ENCODE data around the gene TOB1. TPM values are rescaled to one million over a fixed set of nuclear protein-coding genes. Genes with fewer than 3 reads are reported as not detected.
A peak's percentile ranks its signal among the peaks of the same experiment; 100 is the strongest.
"Not testable (repeated sequence)": the region's sequence is repeated elsewhere in the genome, so short reads cannot be mapped to it uniquely, and the experiment has no call there.

Gene TOB1
- total RNA-seq, 2 experiments from 2014 or later: 34.4 to 40.5 TPM

DNA sequence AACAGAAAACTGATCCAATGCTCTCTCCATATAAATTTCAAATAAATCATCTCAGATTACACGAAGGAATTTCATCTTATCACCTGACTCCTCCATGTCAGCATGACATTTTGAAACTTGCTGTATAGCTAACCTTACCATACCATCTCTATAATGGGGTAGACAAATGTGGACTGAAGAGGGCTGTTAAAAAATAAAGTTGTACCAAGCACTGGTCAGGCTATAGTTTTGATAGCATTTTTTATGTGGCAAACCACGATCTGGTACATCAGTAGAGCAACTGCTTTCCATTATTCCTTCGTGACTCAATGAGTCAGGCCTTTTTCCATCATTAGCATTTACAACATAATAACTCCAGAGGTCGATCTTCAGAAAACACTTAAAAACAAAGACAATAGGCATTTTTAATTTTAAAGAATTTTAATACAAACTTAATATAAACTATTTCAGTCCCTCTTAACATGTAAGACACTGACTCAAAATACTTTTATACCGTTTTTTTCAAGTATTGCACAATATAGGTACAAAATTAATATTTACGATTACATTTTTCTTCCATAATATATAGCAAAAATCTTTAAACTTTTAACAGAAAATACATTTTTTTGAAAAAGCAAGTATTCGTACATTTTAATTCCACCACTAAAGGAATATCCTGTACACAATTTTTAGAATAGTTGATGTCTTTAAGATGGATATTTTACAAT is 4.2 kb downstream of the TOB1 start:
- intact Hi-C loops (cut with micrococcal nuclease): loop anchor here (10.0 kb wide), 1 partner anchor 293 kb away; the partner anchor contains the start of gene NME1
- DNase-seq (no peak), ATAC-seq (no peak)
- ChIA-PET POLR2A (interaction anchor here (0.9 to 6.2 kb wide), 3 partner anchors 9 to 65 kb away, joined by 3 to 135 read pairs (median 52); no protein-coding TSS in a partner anchor), CTCF (interaction anchor here (1.2 to 10.2 kb wide), 9 partner anchors 11 to 291 kb away, joined by 3 to 116 read pairs (median 6); partner anchors contain the start of gene NME1)
- TF ChIP-seq, protein P1, sequence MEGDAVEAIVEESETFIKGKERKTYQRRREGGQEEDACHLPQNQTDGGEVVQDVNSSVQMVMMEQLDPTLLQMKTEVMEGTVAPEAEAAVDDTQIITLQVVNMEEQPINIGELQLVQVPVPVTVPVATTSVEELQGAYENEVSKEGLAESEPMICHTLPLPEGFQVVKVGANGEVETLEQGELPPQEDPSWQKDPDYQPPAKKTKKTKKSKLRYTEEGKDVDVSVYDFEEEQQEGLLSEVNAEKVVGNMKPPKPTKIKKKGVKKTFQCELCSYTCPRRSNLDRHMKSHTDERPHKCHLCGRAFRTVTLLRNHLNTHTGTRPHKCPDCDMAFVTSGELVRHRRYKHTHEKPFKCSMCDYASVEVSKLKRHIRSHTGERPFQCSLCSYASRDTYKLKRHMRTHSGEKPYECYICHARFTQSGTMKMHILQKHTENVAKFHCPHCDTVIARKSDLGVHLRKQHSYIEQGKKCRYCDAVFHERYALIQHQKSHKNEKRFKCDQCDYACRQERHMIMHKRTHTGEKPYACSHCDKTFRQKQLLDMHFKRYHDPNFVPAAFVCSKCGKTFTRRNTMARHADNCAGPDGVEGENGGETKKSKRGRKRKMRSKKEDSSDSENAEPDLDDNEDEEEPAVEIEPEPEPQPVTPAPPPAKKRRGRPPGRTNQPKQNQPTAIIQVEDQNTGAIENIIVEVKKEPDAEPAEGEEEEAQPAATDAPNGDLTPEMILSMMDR (IDR thresholded peaks at IDR 0.05): no peak
- H3K27me3 Mint-ChIP-seq: no peaks in the 10 kb centered on the region
- no peaks in the 10 kb centered on the region for H3K9me3 Mint-ChIP-seq
- no peak overlapping the region for H3K4me3 Mint-ChIP-seq
- peaks cover 26% of the 10 kb centered on the region for H3K4me1 Mint-ChIP-seq (ENCODE audit: low read depth)
- H3K36me3 Mint-ChIP-seq (ENCODE audit: low read depth): peaks cover 17% of the 10 kb centered on the region
- H3K27ac Mint-ChIP-seq: peak overlapping the region; percentile 76

DNA sequence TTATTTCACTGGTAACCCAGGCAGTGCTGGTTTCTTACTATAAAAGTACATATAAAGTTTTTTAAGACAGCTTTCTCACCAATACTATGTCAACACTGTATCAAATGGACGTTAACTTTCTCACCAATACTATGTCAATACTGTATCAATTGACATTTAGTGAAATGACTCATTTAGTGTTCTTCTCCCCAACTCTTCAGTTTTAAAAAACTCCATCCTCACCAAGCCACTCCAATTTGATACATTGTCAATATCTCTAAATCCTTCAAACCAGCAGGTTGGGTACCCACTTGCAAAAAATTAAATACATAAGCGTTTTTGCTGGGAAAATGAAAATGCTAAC is 4.8 kb downstream of the TOB1 start:
- DNase-seq (no peak), ATAC-seq (no peak)
- intact Hi-C loops (cut with micrococcal nuclease): loop anchor here (10.0 kb wide), 1 partner anchor 293 kb away; the partner anchor contains the start of gene NME1
- Mint-ChIP-seq H3K4me3 (no peak overlapping the region), H3K4me1 (ENCODE audit: low read depth) (peaks cover 26% of the 10 kb centered on the region), H3K27me3 (no peaks in the 10 kb centered on the region), H3K36me3 (ENCODE audit: low read depth) (peaks cover 17% of the 10 kb centered on the region), H3K9me3 (no peaks in the 10 kb centered on the region), H3K27ac (no peak overlapping the region)
- ChIA-PET CTCF (interaction anchor here (1.2 to 10.2 kb wide), 8 partner anchors 11 to 292 kb away, joined by 3 to 116 read pairs (median 9); partner anchors contain the start of gene NME1), POLR2A (interaction anchor here (0.7 to 6.2 kb wide), 5 partner anchors 8 to 88 kb away, joined by 3 to 52 read pairs (median 3); no protein-coding TSS in a partner anchor)
- TF ChIP-seq, protein P1 (IDR thresholded peaks at IDR 0.05): no peak

DNA sequence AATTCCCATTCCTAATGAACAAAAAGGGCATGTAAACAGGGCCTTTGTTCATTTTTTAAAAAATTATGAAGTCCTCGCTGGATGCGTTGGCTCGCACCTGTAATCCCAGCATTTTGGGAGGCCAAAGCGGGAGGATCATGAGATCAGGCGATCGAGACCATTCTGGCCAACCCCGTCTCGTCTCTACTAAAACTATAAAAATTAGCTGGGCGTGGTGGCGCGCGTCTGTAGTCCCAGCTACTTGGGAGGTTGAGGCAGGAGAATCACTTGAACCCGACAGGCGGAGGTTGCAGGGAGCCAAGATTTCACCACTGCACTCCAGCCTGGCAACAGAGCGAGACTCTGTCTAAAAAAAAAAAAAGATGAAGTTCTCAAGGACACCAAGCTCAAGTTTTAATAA is 6.4 kb downstream of the TOB1 start:
- intact Hi-C loops (cut with micrococcal nuclease): loop anchor here (10.0 kb wide), 1 partner anchor 295 kb away; the partner anchor contains the start of gene NME1
- peaks cover 17% of the 10 kb centered on the region for H3K36me3 Mint-ChIP-seq (ENCODE audit: low read depth)
- POLR2A ChIA-PET: interaction anchor here (2.6 kb wide), 1 partner anchor 85 kb away, joined by 11 read pairs; no protein-coding TSS in a partner anchor
- CTCF ChIA-PET: interaction anchor here (1.6 to 10.2 kb wide), 4 partner anchors 9 to 96 kb away, joined by 4 to 116 read pairs (median 46); no protein-coding TSS in a partner anchor
- not testable (repeated sequence) for ATAC-seq, H3K4me3 Mint-ChIP-seq, DNase-seq, H3K27ac Mint-ChIP-seq, H3K27me3 Mint-ChIP-seq, H3K9me3 Mint-ChIP-seq
- H3K4me1 Mint-ChIP-seq (ENCODE audit: low read depth): peaks cover 26% of the 10 kb centered on the region

DNA sequence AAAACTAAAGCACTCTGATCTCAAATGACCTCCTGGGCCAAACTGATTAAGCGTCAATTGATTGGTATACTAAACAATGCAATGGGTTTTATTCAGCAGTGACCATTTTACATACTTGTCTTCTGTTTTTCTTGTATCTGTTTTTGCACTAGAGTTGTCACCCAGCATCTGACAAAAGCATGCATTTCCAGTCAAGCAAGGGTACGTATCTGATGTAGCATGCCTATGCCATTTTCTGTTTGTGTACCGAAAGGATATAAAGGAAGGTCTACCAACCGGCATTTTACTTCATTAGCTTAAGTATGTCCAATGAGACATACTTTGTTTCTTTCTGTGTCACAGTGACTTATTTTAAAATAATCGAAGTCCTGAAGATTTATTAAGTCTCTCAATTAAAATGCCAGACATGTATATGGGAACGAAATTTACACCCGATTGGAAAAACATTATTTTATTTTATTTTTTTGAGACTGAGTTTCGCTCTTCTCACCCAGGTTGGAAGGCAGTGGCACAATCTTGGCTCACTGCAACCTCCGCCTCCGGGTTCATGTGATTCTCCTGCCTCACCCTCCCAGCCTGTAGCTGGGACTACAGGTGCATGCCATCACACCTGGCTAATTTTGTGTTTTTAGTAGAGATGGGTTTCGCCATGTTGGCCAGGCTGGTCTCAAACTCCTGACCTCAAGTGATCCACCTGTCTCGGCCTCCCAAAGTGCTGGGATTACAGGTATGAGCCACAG is 7.5 kb downstream of the TOB1 start:
- peaks cover 18% of the 10 kb centered on the region for H3K4me1 Mint-ChIP-seq (ENCODE audit: low read depth)
- intact Hi-C loops (cut with micrococcal nuclease): no loop called here
- H3K4me3 Mint-ChIP-seq: no peak overlapping the region
- TF ChIP-seq, protein P1 (IDR thresholded peaks at IDR 0.05): no peak
- CTCF ChIA-PET: interaction anchor here (1.5 to 10.2 kb wide), 4 partner anchors 41 to 97 kb away, joined by 4 to 79 read pairs (median 8); no protein-coding TSS in a partner anchor
- H3K27me3 Mint-ChIP-seq: no peaks in the 10 kb centered on the region
- no peak overlapping the region for H3K27ac Mint-ChIP-seq
- POLR2A ChIA-PET: interaction anchor here (0.6 to 2.6 kb wide), 2 partner anchors 86 to 355 kb away, joined by 3 to 11 read pairs; no protein-coding TSS in a partner anchor
- ATAC-seq: no peak
- H3K9me3 Mint-ChIP-seq: no peaks in the 10 kb centered on the region
- H3K36me3 Mint-ChIP-seq (ENCODE audit: low read depth): peaks cover 16% of the 10 kb centered on the region
- DNase-seq: no peak

DNA sequence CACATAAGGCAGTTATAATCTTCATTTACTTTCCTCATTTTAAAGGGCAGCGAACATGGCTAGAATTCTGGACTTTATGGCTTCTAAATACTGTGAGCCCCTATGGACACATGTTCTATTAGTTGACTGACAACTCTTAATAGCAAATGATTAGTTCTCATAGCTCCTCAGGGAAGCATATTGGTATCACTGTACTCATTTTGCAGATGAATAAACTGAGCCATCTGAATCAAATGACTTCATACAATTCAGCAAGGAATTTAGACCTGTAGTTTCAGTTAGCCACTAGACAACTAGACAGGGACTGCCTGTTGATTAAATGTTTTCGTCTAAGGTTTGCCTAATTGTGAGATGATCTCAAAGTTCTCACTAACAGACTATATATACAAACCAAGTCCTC is 9.7 kb downstream of the TOB1 start:
- ATAC-seq (no peak), DNase-seq (no peak)
- H3K27me3 Mint-ChIP-seq: no peaks in the 10 kb centered on the region
- H3K4me3 Mint-ChIP-seq: no peak overlapping the region
- intact Hi-C loops (cut with micrococcal nuclease): no loop called here
- peaks cover 2% of the 10 kb centered on the region for H3K36me3 Mint-ChIP-seq (ENCODE audit: low read depth)
- TF ChIP-seq, protein P1 (IDR thresholded peaks at IDR 0.05): no peak
- H3K27ac Mint-ChIP-seq: no peak overlapping the region
- no peaks in the 10 kb centered on the region for H3K9me3 Mint-ChIP-seq
- peaks cover 16% of the 10 kb centered on the region for H3K4me1 Mint-ChIP-seq (ENCODE audit: low read depth)
- ChIA-PET POLR2A (interaction anchor here (2.0 kb wide), 1 partner anchor 10 kb away, joined by 22 read pairs; the partner anchor contains the start of gene TOB1), CTCF (interaction anchor here (0.6 to 2.2 kb wide), 12 partner anchors 8 to 144 kb away, joined by 3 to 10 read pairs (median 4); partner anchors contain the start of gene TOB1)
